ENCODE data around the gene MINDY3. TPM values are rescaled to one million over a fixed set of nuclear protein-coding genes. Genes with fewer than 3 reads are reported as not detected.

MINDY3 gene
- total RNA-seq, 4 donors from 2014 or later, result 17.0 to 26.4 (median 22.4) TPM

- TF ChIP-seq CTCF (IDR thresholded peaks at IDR 0.05), result no peak
- no peak for TF ChIP-seq POLR2A (IDR thresholded peaks at IDR 0.05)
- no peak for DNase-seq
- Histone ChIP-seq H3K4me3 (no peak overlapping the region), H3K27me3 (no peaks in the 10 kb centered on the region), H3K9me3 (no peaks in the 10 kb centered on the region), H3K27ac (no peak overlapping the region), H3K4me1 (peaks cover 0 to 9% (median 0%) of the 10 kb centered on the region in 4 donors), H3K36me3 (no peaks in the 10 kb centered on the region)
These were observed 3.4 kb upstream of the MINDY3 start for GRCh38 chr10:15863733-15864132.

DNA sequence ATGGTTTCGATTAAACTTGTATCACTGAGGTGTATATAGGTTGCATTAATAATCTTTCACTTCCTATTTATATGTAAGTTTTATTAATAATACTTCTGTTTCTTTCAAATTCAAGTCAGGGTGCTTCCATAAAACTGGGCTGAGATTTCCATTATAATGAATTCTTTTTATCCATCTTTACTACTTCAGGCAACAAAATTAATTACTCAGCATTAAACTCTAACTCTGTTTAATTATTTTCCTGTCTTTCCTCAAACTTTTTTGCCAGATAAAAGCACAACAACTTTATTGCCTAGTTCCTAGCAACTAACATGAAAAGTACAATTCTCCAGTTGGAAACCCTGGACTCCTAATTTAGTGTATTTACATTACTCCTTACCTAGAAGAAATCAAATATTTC is 3.0 kb upstream of the MINDY3 start:
- no peak for DNase-seq
- Histone ChIP-seq H3K27me3 (no peaks in the 10 kb centered on the region), H3K27ac (no peak overlapping the region), H3K4me1 (peaks cover 0 to 14% (median 0%) of the 10 kb centered on the region in 4 donors), H3K9me3 (no peaks in the 10 kb centered on the region), H3K36me3 (no peaks in the 10 kb centered on the region), H3K4me3 (no peak overlapping the region)
- TF ChIP-seq POLR2A (IDR thresholded peaks at IDR 0.05), result no peak
- no peak for TF ChIP-seq CTCF (IDR thresholded peaks at IDR 0.05)

DNA sequence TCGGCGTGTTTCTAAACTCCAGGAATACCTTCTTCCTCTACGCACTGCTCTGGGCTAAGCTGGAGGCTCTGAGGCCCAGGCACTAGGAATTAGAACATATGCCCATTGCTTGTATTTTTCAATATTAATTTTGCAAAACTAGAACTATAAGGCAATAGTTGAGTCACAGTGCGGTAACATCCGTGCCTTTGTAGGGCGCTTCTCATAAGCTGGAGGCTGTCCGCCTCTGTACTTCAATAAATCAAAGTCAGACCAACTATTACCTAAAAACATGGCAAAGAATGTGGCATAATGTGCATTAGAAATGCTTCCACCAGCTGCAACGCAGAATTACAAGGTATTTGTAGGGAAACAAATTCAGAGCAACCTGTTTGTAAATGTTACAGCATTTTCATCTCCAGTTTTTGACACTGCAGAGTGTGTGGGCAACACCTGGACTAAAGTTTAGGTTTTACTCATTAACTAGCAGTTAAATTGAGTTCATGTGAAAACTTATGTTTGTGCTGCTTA is 440 bp upstream of the MINDY3 start:
- no peaks in the 10 kb centered on the region for H3K27me3 ChIP-seq
- H3K4me1 ChIP-seq, result peaks cover 0 to 15% (median 5%) of the 10 kb centered on the region in 4 donors
- no peak for DNase-seq
- TF ChIP-seq CTCF (IDR thresholded peaks at IDR 0.05) (no peak), POLR2A (IDR thresholded peaks at IDR 0.05) (no peak)
- peak overlapping the region; percentile 49 to 81 (median 71) for H3K27ac ChIP-seq
- H3K4me3 ChIP-seq, result peak overlapping the region; percentile 79 to 95 (median 86)
- no peaks in the 10 kb centered on the region for H3K36me3 ChIP-seq
- H3K9me3 ChIP-seq, result no peaks in the 10 kb centered on the region

DNA sequence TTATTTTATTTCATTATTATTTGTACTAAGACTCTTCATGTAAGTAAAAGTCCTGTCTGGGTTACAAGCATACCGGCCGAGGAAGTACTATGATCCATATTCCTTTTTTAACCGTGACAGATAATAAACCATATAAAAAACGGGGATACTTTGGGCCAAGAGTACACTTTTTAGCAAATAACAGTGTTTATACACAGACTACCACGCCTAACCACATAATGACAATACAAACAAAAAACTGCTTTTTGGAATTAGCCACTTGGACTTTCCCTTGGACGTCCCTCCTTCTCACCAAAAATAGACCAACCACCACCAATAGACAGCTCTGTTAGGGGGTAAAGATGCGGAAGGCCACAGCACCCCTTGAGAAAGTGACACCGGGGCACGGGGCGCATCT is 800 bp downstream of the MINDY3 start:
- Histone ChIP-seq H3K9me3 (no peaks in the 10 kb centered on the region), H3K27ac (peak overlapping the region in 3 of 4 donors; percentile 49 to 81 (median 79)), H3K27me3 (no peaks in the 10 kb centered on the region), H3K4me3 (peak overlapping the region; percentile 79 to 95 (median 86)), H3K4me1 (peaks cover 0 to 15% (median 5%) of the 10 kb centered on the region in 4 donors), H3K36me3 (no peaks in the 10 kb centered on the region)
- DNase-seq, result no peak
- TF ChIP-seq POLR2A (IDR thresholded peaks at IDR 0.05) (no peak), CTCF (IDR thresholded peaks at IDR 0.05) (no peak)

DNA sequence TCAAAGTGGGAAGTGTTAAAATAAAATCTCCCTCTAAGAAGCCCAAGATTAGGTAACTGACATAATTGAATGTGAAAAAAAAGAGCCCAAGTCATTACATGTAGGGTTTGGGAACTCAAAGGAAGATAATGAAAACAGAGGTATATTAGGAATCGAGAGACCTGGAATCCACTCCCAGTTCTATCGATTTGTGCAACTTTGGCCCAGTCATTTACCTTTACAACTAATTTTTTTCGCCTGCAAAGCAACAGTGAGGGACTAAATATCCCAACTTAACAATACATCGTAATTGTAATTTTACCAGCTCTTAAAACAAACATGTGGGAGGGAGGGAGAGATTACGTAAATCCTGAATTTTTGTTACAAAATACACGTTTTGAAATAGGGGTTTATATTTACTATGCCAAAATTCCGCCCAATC is 1.4 kb downstream of the MINDY3 start:
- Histone ChIP-seq H3K4me1 (peaks cover 0 to 15% (median 5%) of the 10 kb centered on the region in 4 donors), H3K9me3 (no peaks in the 10 kb centered on the region), H3K27me3 (no peaks in the 10 kb centered on the region), H3K4me3 (peak overlapping the region in 2 of 4 donors; percentile 79 to 93), H3K27ac (no peak overlapping the region), H3K36me3 (no peaks in the 10 kb centered on the region)
- no peak for TF ChIP-seq CTCF (IDR thresholded peaks at IDR 0.05)
- TF ChIP-seq POLR2A (IDR thresholded peaks at IDR 0.05), result no peak
- DNase-seq, result no peak
